DND-41 (cell line): Measurements from ENCODE around the gene ZSCAN1.

ENCODE experiments used
- CTCF ChIP-seq: IDR thresholded peaks from 2 replicates; pipeline ENCODE4 v1.5.1; 2012; ENCODE audit warnings: borderline replicate concordance, low read length, moderate library complexity, mild to moderate bottlenecking; ENCODE audit not compliant: poor library complexity, severe bottlenecking; ENCODE audit errors: extremely low read depth
- EZH2 ChIP-seq: IDR thresholded peaks from 3 replicates; pipeline ENCODE4 v1.6.1; 2012; ENCODE audit warnings: borderline replicate concordance, low read depth, mild to moderate bottlenecking, moderate library complexity, low read length, inconsistent platforms; ENCODE audit not compliant: severe bottlenecking

- TF ChIP-seq CTCF (no peak), EZH2 (no peak)
Measured at GRCh38 chr19:58020129-58020528, 13.7 kb upstream of the ZSCAN1 start.
